Muscle of back (tissue), 10 donors: ENCODE data around the gene MED25. TPM values are rescaled to one million over a fixed set of nuclear protein-coding genes. Genes with fewer than 3 reads are reported as not detected.

Experiments used
- polyA plus RNA-seq, 10 donors: library from polyadenylated mRNA; unstranded; fragments of 120-200 nt; gene quantifications; one replicate each; pipeline ENCODE4 v1.2.1, GENCODE V29; 2013; ENCODE audit not compliant: insufficient read length in 10 of 10

MED25 gene
- polyA plus RNA-seq, 10 donors: 22.4 to 33.5 (median 29.0) TPM

Other genes starting within 250 kb of the MED25 start
- 10 to 100 TPM; 42.8 to 73.0 (median 54.0) TPM for gene NOSIP, start 237.7 kb upstream of the MED25 start, polyA plus RNA-seq
- under 1 TPM; 0.22 to 0.81 (median 0.57) TPM for gene PRRG2, start 237.0 kb upstream of the MED25 start, polyA plus RNA-seq
- 10 to 100 TPM; 12.2 to 20.5 (median 16.1) TPM for gene PRR12, start 227.1 kb upstream of the MED25 start, polyA plus RNA-seq
- 10 to 100 TPM; 24.2 to 35.5 (median 30.9) TPM for gene RRAS, start 178.1 kb upstream of the MED25 start, polyA plus RNA-seq
- 10 to 100 TPM; 19.3 to 32.8 (median 25.3) TPM for gene SCAF1, start 176.1 kb upstream of the MED25 start, polyA plus RNA-seq
- gene IRF3, start 152.4 kb upstream of the MED25 start, polyA plus RNA-seq: 10 to 100 TPM; 25.2 to 44.4 (median 33.7) TPM
- gene BCL2L12, start 152.4 kb upstream of the MED25 start, polyA plus RNA-seq: 10 to 100 TPM; 21.3 to 32.7 (median 25.3) TPM
- 100 to 1,000 TPM; 169 to 194 (median 184) TPM for gene PRMT1, start 141.0 kb upstream of the MED25 start, polyA plus RNA-seq
- 1 to 10 TPM in 4 of 10 donors, under 1 TPM in 6; 0.47 to 1.4 (median 0.93) TPM for gene ADM5, start 128.7 kb upstream of the MED25 start, polyA plus RNA-seq
- gene CPT1C, start 127.2 kb upstream of the MED25 start, polyA plus RNA-seq: 10 to 100 TPM in 3 of 10 donors, 1 to 10 TPM in 7; 7.0 to 21.4 (median 9.7) TPM
- 1 to 10 TPM in 2 of 10 donors, under 1 TPM in 8; 0.39 to 1.2 (median 0.81) TPM for gene TSKS, start 55.0 kb upstream of the MED25 start, polyA plus RNA-seq
- gene AP2A1, start 51.3 kb upstream of the MED25 start, polyA plus RNA-seq: 10 to 100 TPM; 47.9 to 61.1 (median 54.5) TPM
- gene FUZ, start 5.0 kb upstream of the MED25 start, polyA plus RNA-seq: 10 to 100 TPM; 13.3 to 21.5 (median 16.0) TPM
- 100 to 1,000 TPM; 162 to 212 (median 191) TPM for gene PTOV1, start 32.9 kb downstream of the MED25 start, polyA plus RNA-seq
- gene PNKP, start 49.3 kb downstream of the MED25 start, polyA plus RNA-seq: 10 to 100 TPM; 17.2 to 41.4 (median 26.2) TPM
- 10 to 100 TPM; 27.4 to 39.4 (median 32.2) TPM for gene AKT1S1, start 59.1 kb downstream of the MED25 start, polyA plus RNA-seq
- 10 to 100 TPM; 28.2 to 39.9 (median 31.9) TPM for gene TBC1D17, start 59.4 kb downstream of the MED25 start, polyA plus RNA-seq
- 1 to 10 TPM in 3 of 10 donors, under 1 TPM in 7; 0.46 to 1.2 (median 0.81) TPM for gene IL4I1, start 78.6 kb downstream of the MED25 start, polyA plus RNA-seq
- 10 to 100 TPM; 14.5 to 30.1 (median 23.7) TPM for gene ATF5, start 110.9 kb downstream of the MED25 start, polyA plus RNA-seq
- 10 to 100 TPM; 39.3 to 61.8 (median 47.7) TPM for gene NUP62, start 111.2 kb downstream of the MED25 start, polyA plus RNA-seq
- 1 to 10 TPM in 2 of 10 donors, under 1 TPM in 8; 0.51 to 1.2 (median 0.80) TPM for gene SIGLEC11, start 142.9 kb downstream of the MED25 start, polyA plus RNA-seq
- gene VRK3, start 207.1 kb downstream of the MED25 start, polyA plus RNA-seq: 10 to 100 TPM; 15.1 to 23.0 (median 19.6) TPM
- gene ZNF473, start 207.7 kb downstream of the MED25 start, polyA plus RNA-seq: 1 to 10 TPM; 6.2 to 9.0 (median 7.5) TPM